Ascending aorta (tissue), 2 donors: ENCODE measurements around the gene NGEF. TPM values are rescaled to one million over a fixed set of nuclear protein-coding genes. Genes with fewer than 3 reads are reported as not detected.

Experiments
- DNase-seq, 2 donors: peaks; one replicate each; pipeline ENCODE4 v3.0.0-alpha.2; 2019; ENCODE audit warnings: low spot score in 2 of 2
- H3K27ac ChIP-seq, 2 donors: fragments of 200-600 bp; sonication (generic); one replicate each; pipeline ENCODE4 v1.5.1; 2016 to 2017; ENCODE audit warnings: mild to moderate bottlenecking in 1 of 2
- H3K27me3 ChIP-seq: fragments of 200-600 bp; sonication (generic); one replicate; pipeline ENCODE4 v1.5.1; 2017
- H3K36me3 ChIP-seq, 2 donors: fragments of 200-600 bp; sonication (generic); one replicate each; pipeline ENCODE4 v1.5.1; 2016
- H3K4me1 ChIP-seq, 2 donors: fragments of 200-600 bp; sonication (generic); one replicate each; pipeline ENCODE4 v1.5.1; 2016 to 2017; ENCODE audit warnings: mild to moderate bottlenecking in 1 of 2
- H3K4me3 ChIP-seq, 2 donors: fragments of 200-600 bp; sonication (generic); one replicate each; pipeline ENCODE4 v1.5.1; 2016 to 2017; ENCODE audit warnings: mild to moderate bottlenecking in 1 of 2
- H3K9me3 ChIP-seq, 2 donors: fragments of 200-600 bp; sonication (generic); one replicate each; pipeline ENCODE4 v1.5.1; 2016
- intact Hi-C: fragments of 100-400 bp; cut with DNase I; formaldehyde crosslinking; loops from one replicate; pipeline ENCODE4 v1.15.1; 2023
- total RNA-seq: library from RNA; depleted of rRNA; stranded (reverse); fragments of >200 nt; gene quantifications from one replicate; pipeline ENCODE4 v1.1.0, GENCODE V29; 2016
- TF ChIP-seq, protein P1 (sequence below), 3 experiments: fragments of 200-600 bp in 2 of 3; fragments of 450-650 bp in 1 of 3; sonication (generic) in 2 of 3; IDR thresholded peaks; one replicate each; pipeline ENCODE4 v1.5.1; 2016 to 2019; ENCODE audit warnings: antibody characterized with exemption in 3 of 3, mild to moderate bottlenecking in 1 of 3, moderate library complexity in 1 of 3

Gene NGEF
- total RNA-seq, 1 donor from 2014 or later, result 0.43 TPM

DNA sequence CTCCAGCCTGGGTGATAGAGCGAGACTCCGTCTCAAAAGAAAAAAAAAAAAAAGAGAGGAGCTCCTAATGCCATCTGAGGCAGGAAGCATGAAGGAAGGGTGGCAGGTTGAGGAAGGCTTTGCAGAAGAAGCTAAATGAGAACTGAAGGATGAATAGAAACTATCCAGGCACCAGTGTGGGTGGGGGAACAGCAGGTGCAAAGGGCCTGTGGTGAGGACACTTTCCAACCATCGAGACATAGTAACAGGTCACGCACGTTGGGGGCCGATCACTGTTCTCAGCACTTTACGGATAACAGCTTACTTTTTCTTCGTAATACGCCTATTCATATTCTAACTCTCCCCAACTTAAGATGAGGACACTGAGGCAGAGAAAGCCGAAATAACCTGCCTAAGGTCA is 58.4 kb downstream of the NGEF start:
- DNase-seq, result no peak
- TF ChIP-seq, protein P1, sequence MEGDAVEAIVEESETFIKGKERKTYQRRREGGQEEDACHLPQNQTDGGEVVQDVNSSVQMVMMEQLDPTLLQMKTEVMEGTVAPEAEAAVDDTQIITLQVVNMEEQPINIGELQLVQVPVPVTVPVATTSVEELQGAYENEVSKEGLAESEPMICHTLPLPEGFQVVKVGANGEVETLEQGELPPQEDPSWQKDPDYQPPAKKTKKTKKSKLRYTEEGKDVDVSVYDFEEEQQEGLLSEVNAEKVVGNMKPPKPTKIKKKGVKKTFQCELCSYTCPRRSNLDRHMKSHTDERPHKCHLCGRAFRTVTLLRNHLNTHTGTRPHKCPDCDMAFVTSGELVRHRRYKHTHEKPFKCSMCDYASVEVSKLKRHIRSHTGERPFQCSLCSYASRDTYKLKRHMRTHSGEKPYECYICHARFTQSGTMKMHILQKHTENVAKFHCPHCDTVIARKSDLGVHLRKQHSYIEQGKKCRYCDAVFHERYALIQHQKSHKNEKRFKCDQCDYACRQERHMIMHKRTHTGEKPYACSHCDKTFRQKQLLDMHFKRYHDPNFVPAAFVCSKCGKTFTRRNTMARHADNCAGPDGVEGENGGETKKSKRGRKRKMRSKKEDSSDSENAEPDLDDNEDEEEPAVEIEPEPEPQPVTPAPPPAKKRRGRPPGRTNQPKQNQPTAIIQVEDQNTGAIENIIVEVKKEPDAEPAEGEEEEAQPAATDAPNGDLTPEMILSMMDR (IDR thresholded peaks at IDR 0.05), result no peak
- intact Hi-C loops, result no loop called here
- Histone ChIP-seq H3K36me3 (no peaks in the 10 kb centered on the region), H3K9me3 (no peaks in the 10 kb centered on the region), H3K4me3 (no peak overlapping the region), H3K27me3 (no peaks in the 10 kb centered on the region), H3K27ac (no peak overlapping the region), H3K4me1 (no peaks in the 10 kb centered on the region)

- no peaks in the 10 kb centered on the region for H3K9me3 ChIP-seq
- no peaks in the 10 kb centered on the region for H3K27me3 ChIP-seq
- no peaks in the 10 kb centered on the region for H3K4me1 ChIP-seq
- intact Hi-C loops, result no loop called here
- no peak overlapping the region for H3K27ac ChIP-seq
- H3K36me3 ChIP-seq, result no peaks in the 10 kb centered on the region
- no peak overlapping the region for H3K4me3 ChIP-seq
- no peak for DNase-seq
- TF ChIP-seq, protein P1 (IDR thresholded peaks at IDR 0.05), result no peak
Measured at GRCh38 chr2:232951891-232952290, 61.2 kb downstream of the NGEF start.

- Histone ChIP-seq H3K4me1 (no peaks in the 10 kb centered on the region), H3K36me3 (no peaks in the 10 kb centered on the region), H3K4me3 (no peak overlapping the region), H3K9me3 (no peaks in the 10 kb centered on the region), H3K27me3 (no peaks in the 10 kb centered on the region), H3K27ac (no peak overlapping the region)
- TF ChIP-seq, protein P1 (IDR thresholded peaks at IDR 0.05), result no peak
- intact Hi-C loops, result no loop called here
- DNase-seq, result no peak
Measured at GRCh38 chr2:232951181-232951580, 61.9 kb downstream of the NGEF start.

GRCh38 chr2:232950751-232951150 is 62.3 kb downstream of the NGEF start:
- intact Hi-C loops, result no loop called here
- TF ChIP-seq, protein P1 (IDR thresholded peaks at IDR 0.05), result no peak

GRCh38 chr2:232949016-232949415 is 64.0 kb downstream of the NGEF start:
- intact Hi-C loops, result no loop called here

More at GRCh38 chr2:232950751-232951150, 62.3 kb downstream of the NGEF start:
- no peaks in the 10 kb centered on the region for H3K9me3 ChIP-seq
- H3K27me3 ChIP-seq, result no peaks in the 10 kb centered on the region
- no peaks in the 10 kb centered on the region for H3K4me1 ChIP-seq
- H3K4me3 ChIP-seq, result no peak overlapping the region
- no peak for DNase-seq
- no peak overlapping the region for H3K27ac ChIP-seq
- H3K36me3 ChIP-seq, result no peaks in the 10 kb centered on the region

More at GRCh38 chr2:232949016-232949415, 64.0 kb downstream of the NGEF start:
- no peaks in the 10 kb centered on the region for H3K4me1 ChIP-seq
- DNase-seq, result no peak
- no peak overlapping the region for H3K4me3 ChIP-seq
- no peaks in the 10 kb centered on the region for H3K27me3 ChIP-seq
- no peaks in the 10 kb centered on the region for H3K9me3 ChIP-seq
- no peaks in the 10 kb centered on the region for H3K36me3 ChIP-seq
- no peak overlapping the region for H3K27ac ChIP-seq
- TF ChIP-seq, protein P1 (IDR thresholded peaks at IDR 0.05), result no peak
